Subcutaneous abdominal adipose tissue (tissue), 5 donors: ENCODE measurements around the gene NKG7.

Experiments
- H3K27ac ChIP-seq: one replicate; pipeline ENCODE4 v1.7.0; 2013; ENCODE audit warnings: low read depth, mild to moderate bottlenecking, inconsistent platforms, low read length, moderate library complexity
- H3K27me3 ChIP-seq, 5 donors: one replicate each; pipeline ENCODE4 v1.7.0; 2013; ENCODE audit warnings: low read length in 5 of 5, inconsistent platforms in 1 of 5; ENCODE audit not compliant: control insufficient read depth in 5 of 5, insufficient read depth in 4 of 5
- H3K36me3 ChIP-seq, 5 donors: one replicate each; pipeline ENCODE4 v1.7.0; 2013; ENCODE audit warnings: low read length in 5 of 5; ENCODE audit not compliant: control insufficient read depth in 5 of 5, insufficient read depth in 5 of 5
- H3K4me1 ChIP-seq, 5 donors: one replicate each; pipeline ENCODE4 v1.7.0; 2013; ENCODE audit warnings: low read length in 5 of 5, mild to moderate bottlenecking in 3 of 5, moderate library complexity in 1 of 5; ENCODE audit not compliant: control insufficient read depth in 5 of 5, insufficient read depth in 5 of 5
- H3K4me3 ChIP-seq, 5 donors: one replicate each; pipeline ENCODE4 v1.7.0; 2013; ENCODE audit warnings: low read length in 5 of 5, low read depth in 1 of 5
- H3K9ac ChIP-seq, 5 donors: one replicate each; pipeline ENCODE4 v1.7.0; 2013; ENCODE audit warnings: low read length in 5 of 5, mild to moderate bottlenecking in 4 of 5, moderate library complexity in 3 of 5
- H3K9me3 ChIP-seq, 5 donors: one replicate each; pipeline ENCODE4 v1.7.0; 2013; ENCODE audit warnings: low read length in 5 of 5; ENCODE audit not compliant: control insufficient read depth in 5 of 5
- donor health status: healthy.
- donor health status: healthy.
- donor health status: healthy.
- donor health status: healthy.
- donor health status: healthy.

The NKG7 gene

GRCh38 chr19:51365211-51365964, 7.1 kb downstream of the NKG7 start:
- H3K27me3 ChIP-seq, result no peaks in the 10 kb centered on the region
- peaks cover 4 to 58% (median 46%) of the 10 kb centered on the region in 5 donors for H3K4me1 ChIP-seq
- peak overlapping the region; percentile 93 for H3K27ac ChIP-seq
- H3K9ac ChIP-seq, result peak overlapping the region; percentile 86 to 98 (median 92)
- H3K9me3 ChIP-seq, result no peaks in the 10 kb centered on the region
- H3K36me3 ChIP-seq, result peaks cover 0 to 1% (median 0%) of the 10 kb centered on the region in 5 donors
- peak overlapping the region; percentile 83 to 94 (median 92) for H3K4me3 ChIP-seq

GRCh38 chr19:51364200-51365106, 8.0 kb downstream of the NKG7 start:
- H3K9ac ChIP-seq, result peak overlapping the region; percentile 16 to 69 (median 39)
- H3K4me1 ChIP-seq, result peaks cover 4 to 58% (median 46%) of the 10 kb centered on the region in 5 donors
- peak overlapping the region in 3 of 5 donors; percentile 2 to 29 (median 22) for H3K4me3 ChIP-seq

GRCh38 chr19:51361239-51361638, 11.2 kb downstream of the NKG7 start:
- Histone ChIP-seq H3K9ac (no peak overlapping the region), H3K27me3 (no peaks in the 10 kb centered on the region), H3K4me1 (peaks cover 4 to 47% (median 38%) of the 10 kb centered on the region in 5 donors), H3K36me3 (peaks cover 0 to 2% (median 0%) of the 10 kb centered on the region in 5 donors), H3K27ac (no peak overlapping the region), H3K4me3 (no peak overlapping the region), H3K9me3 (no peaks in the 10 kb centered on the region)

More at GRCh38 chr19:51364200-51365106, 8.0 kb downstream of the NKG7 start:
- Histone ChIP-seq H3K27ac (no peak overlapping the region), H3K9me3 (no peaks in the 10 kb centered on the region), H3K27me3 (no peaks in the 10 kb centered on the region), H3K36me3 (peaks cover 0 to 2% (median 0%) of the 10 kb centered on the region in 5 donors)

GRCh38 chr19:51359294-51359693, 13.2 kb downstream of the NKG7 start:
- Histone ChIP-seq H3K27ac (no peak overlapping the region), H3K9me3 (no peaks in the 10 kb centered on the region), H3K4me1 (peaks cover 0 to 30% (median 19%) of the 10 kb centered on the region in 5 donors), H3K9ac (no peak overlapping the region), H3K27me3 (no peaks in the 10 kb centered on the region), H3K4me3 (no peak overlapping the region), H3K36me3 (peaks cover 0 to 2% (median under 1%) of the 10 kb centered on the region in 5 donors)

GRCh38 chr19:51357952-51358351, 14.5 kb downstream of the NKG7 start:
- no peak overlapping the region for H3K4me3 ChIP-seq
- H3K27ac ChIP-seq, result no peak overlapping the region
- no peaks in the 10 kb centered on the region for H3K27me3 ChIP-seq
- peaks cover 0 to 7% (median 4%) of the 10 kb centered on the region in 5 donors for H3K36me3 ChIP-seq
- peaks cover 0 to 18% (median 8%) of the 10 kb centered on the region in 5 donors for H3K4me1 ChIP-seq
- H3K9me3 ChIP-seq, result no peaks in the 10 kb centered on the region
- H3K9ac ChIP-seq, result no peak overlapping the region

- no peaks in the 10 kb centered on the region for H3K27me3 ChIP-seq
- no peak overlapping the region for H3K4me3 ChIP-seq
- H3K36me3 ChIP-seq, result peaks cover 0 to 24% (median 20%) of the 10 kb centered on the region in 5 donors
- no peak overlapping the region for H3K9ac ChIP-seq
- no peak overlapping the region for H3K27ac ChIP-seq
- H3K9me3 ChIP-seq, result no peaks in the 10 kb centered on the region
- H3K4me1 ChIP-seq, result peaks cover 0 to 7% (median 4%) of the 10 kb centered on the region in 5 donors
Observed at GRCh38 chr19:51356159-51356801, 16.2 kb downstream of the NKG7 start.

- no peaks in the 10 kb centered on the region for H3K27me3 ChIP-seq
- peaks cover 0 to 39% (median 33%) of the 10 kb centered on the region in 5 donors for H3K36me3 ChIP-seq
- no peak overlapping the region for H3K27ac ChIP-seq
- H3K9ac ChIP-seq, result no peak overlapping the region
- H3K4me3 ChIP-seq, result no peak overlapping the region
- peaks cover 0 to 7% (median 4%) of the 10 kb centered on the region in 5 donors for H3K4me1 ChIP-seq
- no peaks in the 10 kb centered on the region for H3K9me3 ChIP-seq
Observed at GRCh38 chr19:51354742-51355148, 17.7 kb downstream of the NKG7 start.

GRCh38 chr19:51354103-51354741, 18.2 kb downstream of the NKG7 start:
- H3K9ac ChIP-seq, result no peak overlapping the region
- peaks cover 0 to 43% (median 38%) of the 10 kb centered on the region in 5 donors for H3K36me3 ChIP-seq
- no peaks in the 10 kb centered on the region for H3K27me3 ChIP-seq
- peaks cover 0 to 7% (median 4%) of the 10 kb centered on the region in 5 donors for H3K4me1 ChIP-seq
- no peaks in the 10 kb centered on the region for H3K9me3 ChIP-seq
- no peak overlapping the region for H3K4me3 ChIP-seq
- no peak overlapping the region for H3K27ac ChIP-seq

GRCh38 chr19:51352783-51353360, 19.6 kb downstream of the NKG7 start:
- Histone ChIP-seq H3K36me3 (peaks cover 6 to 47% (median 37%) of the 10 kb centered on the region in 5 donors), H3K4me3 (no peak overlapping the region), H3K27ac (no peak overlapping the region), H3K9me3 (no peaks in the 10 kb centered on the region), H3K27me3 (no peaks in the 10 kb centered on the region), H3K4me1 (peaks cover 0 to 3% (median 0%) of the 10 kb centered on the region in 5 donors), H3K9ac (no peak overlapping the region)
